HK-2 (cell line): Measurements from ENCODE around the gene COL15A1.

ENCODE experiments used
- DNase-seq: peaks from one replicate; pipeline ENCODE4 v3.0.0-alpha.2; 2018; ENCODE audit not compliant: unreplicated experiment

Gene COL15A1

DNA sequence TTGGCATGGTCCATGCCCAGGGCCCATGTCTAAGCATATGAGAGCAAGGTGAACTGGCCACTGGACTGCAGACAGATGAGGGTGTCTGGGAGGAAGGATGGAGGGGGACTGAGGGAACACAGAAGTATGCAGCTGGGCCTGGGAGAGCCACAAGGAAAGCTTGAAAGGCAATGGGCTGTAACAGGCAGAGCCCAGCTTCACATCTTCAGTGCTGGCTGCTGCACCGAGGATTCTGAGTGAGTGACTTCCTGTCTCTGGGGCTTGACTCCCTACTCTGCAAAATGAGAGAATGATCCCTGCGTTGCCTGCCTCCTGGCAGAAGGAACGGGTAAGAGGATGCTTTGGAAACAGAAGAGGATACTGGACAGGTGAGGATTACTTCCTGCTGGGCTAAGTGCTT lies 29.0 kb downstream of the COL15A1 start:
- DNase-seq, result no peak

DNA sequence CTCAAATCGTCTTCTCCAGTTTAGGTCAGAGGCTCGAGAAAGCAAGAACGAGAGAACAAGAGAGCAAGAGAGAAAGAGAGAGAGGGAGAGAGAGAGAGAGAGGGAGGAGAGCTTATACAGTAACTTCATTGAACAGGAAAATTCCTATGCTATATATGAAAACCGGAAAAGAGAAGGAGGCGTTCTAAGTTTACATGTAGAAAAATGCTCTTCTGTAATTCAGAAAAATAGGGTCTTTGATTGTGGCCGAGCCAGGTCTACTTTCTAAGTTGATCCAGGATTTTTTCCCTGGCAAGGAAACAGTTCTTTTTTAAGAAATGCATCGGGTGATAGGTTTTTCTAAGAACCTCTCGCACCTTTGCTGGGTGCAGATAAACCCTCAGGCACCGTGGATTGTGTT lies 29.5 kb downstream of the COL15A1 start:
- no peak for DNase-seq

DNA sequence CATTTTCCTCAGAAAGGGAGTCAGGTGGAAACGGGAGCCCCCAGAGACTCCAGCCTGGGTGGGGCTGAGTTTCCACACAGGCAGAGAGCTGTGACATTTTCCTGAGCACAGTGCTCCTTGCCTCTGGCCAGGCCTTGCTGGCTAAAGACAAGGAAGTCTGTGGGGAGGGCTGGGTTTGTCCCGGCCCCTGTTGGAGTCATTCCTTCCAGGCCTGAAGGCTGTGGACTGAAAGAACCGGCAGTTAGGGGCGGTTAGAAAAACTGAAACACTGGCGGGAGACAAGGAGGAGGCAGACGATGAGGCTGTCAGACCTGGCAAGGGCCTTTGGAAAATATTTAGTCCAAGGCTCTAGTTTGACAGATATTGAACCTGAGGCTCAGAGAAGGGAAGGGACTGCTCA lies 29.9 kb downstream of the COL15A1 start:
- DNase-seq, result no peak

DNA sequence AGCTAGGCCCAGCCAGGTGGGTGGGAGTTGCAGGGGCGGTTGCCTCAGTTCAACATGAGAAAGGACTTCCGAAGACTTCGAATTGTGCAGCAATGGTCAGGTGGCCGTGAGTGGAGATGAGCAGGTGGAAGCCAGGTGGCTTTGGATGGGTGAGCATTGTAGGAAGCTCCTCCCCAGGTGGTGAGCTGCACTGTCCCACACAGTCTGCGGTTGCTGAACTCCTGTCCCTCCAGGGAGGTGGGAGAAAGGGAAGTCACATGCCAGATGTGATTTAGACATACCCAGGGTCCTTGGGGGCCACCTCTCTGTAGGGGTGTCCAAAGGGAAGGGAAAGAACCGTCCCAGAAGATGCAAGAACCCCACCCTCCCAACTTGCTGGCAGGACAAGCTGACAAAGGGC lies 30.4 kb downstream of the COL15A1 start:
- DNase-seq, result no peak

DNA sequence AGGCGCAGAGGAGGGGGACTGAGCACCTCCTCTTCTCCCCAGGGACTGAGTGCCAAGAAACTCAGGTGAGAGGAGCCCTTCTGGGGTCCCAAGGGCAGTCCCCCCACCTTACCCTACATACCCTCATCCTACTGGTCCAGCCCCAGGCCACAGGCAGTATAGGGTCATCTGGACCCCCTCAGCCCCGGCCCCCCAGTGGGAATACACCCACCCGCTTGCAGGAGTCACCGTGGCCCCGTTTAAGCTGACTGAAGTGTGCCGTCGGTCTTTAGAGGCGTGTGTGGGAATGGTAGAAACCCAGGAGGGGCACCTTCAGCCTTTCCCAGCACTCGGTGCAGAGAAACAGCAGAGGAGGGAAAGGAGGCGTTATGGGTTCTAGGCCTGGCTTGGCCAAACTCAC lies 30.8 kb downstream of the COL15A1 start:
- no peak for DNase-seq

DNA sequence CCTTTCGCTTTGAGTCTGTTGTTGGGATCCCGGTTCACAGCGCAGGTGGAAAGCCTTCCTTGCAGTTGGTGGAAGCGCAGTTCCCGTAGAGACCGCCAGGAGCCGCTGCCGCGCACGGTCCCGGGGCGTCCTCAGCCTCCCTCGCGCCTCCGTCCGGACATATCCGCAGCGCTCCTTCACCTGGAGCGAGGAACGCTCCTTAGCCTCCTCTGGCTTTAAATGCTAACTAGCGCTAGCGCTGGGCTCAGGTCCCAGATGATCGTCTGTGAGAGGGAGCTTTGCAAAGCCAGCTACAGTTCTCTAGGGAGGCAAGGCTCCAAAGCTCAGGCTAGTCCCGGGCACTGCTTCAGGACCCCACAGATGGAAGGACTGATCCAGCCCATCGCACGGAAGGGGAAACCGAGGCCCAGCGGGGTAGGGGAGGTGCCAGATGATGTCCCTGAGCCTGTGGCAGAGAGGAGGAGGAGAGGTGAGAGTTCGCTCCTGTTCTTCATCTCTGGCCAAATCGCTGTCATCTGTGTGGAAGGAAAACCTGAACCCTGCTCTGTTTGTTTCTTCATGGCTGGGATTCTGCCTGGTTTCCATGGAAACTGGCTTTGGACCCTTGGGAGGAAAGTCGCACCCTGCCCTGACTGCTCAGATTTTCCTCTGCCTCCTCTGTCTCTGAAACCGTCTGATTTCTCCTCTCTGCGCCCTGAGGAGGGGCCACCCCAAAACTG lies 31.4 kb downstream of the COL15A1 start:
- DNase-seq, result peak; percentile 85

DNA sequence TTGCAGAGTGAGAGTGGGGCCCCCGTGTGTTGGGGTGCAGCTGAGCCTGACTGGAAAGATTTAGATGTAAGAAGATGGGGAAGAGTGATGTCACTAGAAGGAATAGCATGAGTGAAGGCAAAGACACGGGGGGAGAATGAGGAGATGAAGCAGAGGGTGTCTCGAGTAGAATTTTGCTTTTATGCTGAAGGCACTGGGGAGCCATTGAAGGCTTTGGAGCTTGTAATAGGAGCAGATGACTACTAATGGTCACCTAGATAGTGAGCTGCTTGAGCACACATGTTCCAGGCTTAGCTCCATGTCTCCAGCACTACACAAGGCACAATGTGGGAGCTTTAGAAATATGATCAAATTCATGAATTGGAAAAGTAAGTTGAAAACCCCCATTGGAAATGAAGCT lies 32.1 kb downstream of the COL15A1 start:
- no peak for DNase-seq

DNA sequence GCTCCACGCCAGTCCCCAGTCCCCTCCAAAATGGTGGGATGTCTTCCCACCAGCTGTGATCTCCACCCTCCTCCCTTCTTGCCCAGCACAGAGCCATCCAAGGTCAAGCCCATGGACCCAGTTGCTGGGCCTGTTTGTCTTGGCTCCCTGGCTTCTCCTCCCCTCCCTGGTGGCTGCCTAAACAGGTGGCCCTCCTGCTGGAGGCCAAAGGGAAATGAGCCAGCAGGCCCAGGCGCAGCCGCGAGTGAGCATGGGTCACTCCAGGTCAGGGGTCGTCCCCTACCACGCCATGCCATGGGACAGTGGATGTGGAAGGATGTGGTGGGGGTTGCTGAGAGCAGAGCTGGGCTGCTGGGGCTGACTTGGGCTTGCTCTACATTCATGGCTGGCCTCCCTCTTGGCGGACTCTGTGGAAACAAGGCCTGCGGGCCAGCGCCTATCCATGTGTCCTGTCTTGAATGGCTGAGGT lies 33.6 kb downstream of the COL15A1 start:
- DNase-seq, result no peak

DNA sequence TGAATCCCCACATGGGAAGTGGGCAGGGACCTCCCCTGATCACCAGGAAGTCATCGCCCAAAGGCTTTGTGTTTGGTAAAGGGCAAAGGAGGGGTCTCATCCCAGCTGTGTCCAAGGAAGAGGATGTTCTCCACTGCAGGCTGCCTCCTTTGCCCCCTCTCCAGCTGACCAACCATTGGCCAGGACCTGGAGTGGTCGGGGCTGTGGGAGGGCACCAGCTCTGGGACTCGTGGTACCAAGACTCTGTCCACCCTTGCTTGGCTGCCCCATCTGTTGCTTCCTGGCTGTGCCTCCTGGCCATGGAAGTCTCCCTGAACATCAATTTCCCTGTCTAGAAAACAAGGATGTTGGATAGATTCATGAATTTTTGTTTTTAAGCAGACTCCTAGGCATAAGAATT lies 34.1 kb downstream of the COL15A1 start:
- DNase-seq, result no peak

DNA sequence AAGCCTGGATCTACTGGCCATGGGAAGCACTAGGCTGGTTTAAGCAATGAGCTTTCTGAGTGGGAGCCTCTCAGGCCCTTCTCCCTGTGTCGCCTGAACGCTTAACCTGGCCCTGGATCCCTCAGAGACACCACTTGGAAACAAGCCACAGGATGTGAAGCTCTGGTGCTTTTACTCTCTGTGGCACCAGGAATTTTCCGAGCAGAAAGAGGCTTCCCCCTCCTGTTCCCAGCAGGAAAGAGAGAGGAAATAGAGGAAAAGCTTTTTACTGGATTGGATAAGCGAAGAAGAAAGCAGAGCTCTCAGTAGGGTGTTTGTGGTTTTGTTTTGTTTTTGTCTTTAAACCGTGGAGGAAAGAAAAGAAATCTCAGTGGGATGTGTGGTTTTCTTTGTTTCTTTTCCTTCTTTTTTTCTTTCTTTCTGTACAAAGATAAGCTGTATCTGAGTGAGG lies 34.5 kb downstream of the COL15A1 start:
- DNase-seq, result no peak

DNA sequence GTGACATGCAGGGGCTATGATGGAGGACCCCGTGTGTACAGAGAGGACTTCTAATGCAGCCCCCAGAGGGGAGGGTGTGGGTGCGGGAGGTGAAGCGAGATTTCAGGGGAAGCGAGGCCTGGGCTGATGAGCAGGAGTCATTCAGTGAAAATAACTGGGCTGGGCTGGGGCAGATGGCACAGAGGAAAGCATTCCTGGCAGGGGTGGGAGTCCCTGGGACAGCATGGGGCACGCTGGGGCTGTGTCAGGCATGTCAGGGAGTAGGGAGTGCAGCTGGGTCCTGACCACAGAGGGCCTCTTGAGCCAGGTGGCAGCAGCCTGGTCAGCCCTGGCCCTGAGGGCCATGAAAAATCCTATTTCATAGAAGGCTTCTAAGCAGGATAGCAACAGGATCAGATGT lies 36.6 kb downstream of the COL15A1 start:
- no peak for DNase-seq

DNA sequence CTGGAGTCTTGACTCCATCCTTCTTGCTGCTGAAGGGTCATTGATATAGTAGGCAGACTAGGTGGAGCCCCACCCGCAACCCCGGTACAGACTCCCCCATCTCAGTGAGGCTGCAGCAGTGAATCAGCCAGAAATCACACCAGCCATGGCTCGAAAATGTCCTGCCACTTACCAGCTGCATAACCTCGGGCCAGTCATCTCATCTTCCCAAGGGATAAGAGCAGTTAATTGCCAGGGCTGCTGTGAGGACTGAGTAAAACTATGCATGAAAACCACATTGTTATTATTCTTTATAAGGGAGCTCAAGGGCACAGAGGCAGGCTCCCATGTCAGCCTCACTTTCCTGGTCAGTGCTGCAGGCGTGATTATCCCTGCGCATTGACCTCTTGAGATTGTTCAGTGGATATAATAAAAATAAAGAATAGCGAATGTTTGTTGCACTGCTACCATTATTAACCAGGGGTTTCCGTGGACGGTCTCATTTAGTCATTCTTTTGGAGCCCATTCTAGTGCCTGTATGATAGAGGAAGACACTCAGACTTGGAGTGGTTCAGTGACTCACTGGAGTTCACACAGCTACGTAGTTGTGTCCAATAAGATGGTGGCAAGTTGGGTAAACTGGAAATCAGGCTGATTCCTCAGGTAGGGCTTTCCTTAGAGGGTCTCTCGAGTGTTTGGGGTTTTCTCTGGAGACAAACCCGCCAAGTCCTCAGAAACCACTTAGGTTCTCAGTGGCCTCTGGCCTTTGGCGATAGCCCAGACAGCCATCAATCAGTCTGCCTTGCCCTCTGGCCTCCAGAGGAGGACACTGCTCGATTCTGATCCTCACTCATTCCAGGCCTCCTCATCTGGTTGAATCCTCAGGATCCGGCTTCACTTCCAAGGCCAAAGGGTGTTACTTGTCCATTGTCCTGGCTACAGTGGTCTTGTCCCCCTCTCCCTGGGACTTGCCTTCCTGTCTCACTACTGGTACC lies 39.9 kb downstream of the COL15A1 start:
- DNase-seq, result no peak

DNA sequence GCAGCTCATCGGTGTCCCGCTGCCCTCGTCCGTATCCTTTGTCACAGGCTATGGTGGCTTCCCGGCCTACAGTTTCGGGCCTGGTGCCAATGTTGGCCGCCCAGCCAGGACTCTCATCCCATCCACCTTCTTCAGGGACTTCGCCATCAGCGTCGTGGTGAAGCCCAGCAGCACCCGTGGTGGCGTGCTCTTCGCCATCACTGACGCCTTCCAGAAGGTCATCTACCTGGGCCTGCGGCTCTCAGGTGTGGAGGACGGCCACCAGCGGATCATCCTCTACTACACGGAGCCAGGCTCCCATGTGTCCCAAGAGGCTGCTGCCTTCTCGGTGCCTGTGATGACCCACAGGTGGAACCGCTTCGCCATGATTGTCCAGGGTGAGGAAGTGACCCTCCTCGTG lies 41.9 kb downstream of the COL15A1 start:
- DNase-seq, result no peak

DNA sequence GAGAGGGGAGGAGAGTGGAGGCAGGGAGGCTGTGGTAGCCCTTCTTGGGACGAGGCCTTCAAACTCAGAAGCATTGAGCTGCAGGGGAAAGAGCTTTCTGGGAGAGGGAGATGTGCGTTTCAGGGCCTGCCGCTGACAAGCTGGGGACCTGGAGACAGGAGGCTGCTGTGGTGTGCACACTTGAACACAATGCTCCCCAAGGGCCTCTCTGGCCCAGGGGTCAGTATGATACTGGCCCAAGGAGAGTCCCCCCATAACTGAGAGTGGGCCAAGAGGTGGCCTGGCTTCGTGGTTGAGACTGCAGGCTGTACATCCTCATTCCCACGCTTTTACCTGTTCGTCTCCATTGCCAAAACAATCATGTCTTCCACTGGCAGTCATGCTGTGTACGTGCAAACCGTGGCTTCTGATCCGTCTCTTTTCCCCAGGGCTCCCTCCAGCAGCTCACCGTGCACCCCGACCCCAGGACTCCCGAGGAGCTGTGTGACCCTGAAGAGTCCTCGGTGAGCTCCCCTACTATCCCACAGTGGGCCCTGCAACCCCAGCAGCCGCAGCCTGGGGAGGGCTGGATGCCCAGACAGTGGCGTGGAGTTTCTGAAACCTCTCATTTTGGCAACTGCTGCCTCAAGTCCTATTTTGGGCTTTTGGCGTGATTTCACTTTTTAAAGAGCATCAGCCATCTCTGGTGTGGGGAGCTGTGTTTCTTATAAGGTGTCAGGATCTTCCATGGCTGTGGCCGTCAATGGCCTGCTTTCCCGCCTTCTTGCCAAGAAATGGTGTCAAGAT lies 43.4 kb downstream of the COL15A1 start:
- no peak for DNase-seq

DNA sequence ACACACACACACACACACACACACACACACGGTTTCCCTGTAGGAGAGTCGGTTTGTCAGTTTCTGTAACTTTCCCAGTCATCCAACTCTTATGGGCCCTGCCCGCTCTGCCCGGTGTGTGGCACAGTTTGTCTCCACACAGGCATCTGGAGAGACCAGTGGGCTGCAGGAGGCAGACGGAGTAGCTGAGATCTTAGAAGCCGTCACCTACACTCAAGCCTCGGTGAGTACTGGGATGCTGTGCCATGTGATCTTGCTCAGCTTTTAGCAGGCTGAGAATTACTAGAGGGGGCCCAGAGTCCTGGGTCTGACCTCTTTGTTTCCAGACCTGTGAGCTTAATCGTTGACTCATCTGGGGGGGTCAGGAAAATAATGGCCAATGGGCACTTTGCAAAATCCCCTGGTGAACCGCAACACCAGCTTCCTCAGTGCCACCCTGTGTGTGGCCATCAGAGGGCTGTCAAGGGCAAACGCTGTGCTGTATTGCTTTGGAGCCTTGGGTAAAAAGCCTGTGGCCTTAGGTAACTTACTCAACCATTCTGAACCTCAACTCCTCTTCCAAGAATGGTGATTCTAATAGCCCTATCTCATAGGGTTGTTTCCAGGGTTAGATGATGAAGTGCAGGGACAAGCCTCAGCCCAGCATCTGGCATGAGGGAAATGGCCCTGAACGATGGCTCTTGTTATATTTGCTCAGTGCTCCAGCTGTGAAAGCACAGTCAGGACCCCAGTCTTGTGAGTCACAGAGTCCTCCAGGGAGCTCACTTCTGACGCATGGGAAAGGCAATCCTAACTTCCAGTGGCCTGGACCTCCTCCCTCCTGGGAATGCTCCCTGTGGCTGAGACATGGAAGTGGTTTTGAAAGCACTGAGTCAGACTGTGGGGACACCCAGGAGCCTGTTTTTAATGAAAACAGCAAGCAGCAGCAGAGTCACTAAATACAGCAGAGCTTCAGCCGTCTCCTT lies 45.6 kb downstream of the COL15A1 start:
- peak; percentile 68 for DNase-seq

DNA sequence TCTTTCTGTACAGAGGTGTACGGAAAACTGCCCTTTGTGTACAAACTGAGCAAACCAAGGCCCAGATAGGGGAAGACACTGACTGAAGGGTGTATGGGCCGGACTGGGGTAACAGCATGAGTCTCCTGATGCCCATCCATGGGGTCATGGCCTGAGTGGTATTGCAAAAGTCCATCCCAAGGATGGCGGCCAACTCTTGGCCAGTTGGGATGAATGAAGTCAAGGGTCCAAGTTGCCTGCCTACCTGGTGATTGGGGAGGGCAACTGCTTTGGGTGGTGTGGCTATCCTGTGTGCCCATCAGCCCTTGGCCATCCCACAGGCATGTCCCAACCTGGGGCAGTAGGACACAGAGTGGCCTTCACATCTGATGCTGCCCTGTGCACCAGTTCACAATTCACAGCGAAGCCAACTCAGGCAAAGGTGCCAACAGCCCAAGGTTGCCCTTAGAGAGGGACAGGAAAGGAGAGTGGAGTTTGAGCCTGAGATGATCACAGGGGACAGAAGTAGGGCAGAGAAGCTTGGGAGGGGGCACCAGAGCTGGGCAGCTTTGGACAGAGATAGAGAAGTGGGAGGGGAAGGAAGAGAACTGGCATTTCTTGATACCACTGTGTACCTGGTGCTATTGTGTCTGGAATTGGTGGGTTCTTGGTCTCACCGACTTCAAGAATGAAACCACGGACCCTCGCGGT lies 46.6 kb downstream of the COL15A1 start:
- no peak for DNase-seq

DNA sequence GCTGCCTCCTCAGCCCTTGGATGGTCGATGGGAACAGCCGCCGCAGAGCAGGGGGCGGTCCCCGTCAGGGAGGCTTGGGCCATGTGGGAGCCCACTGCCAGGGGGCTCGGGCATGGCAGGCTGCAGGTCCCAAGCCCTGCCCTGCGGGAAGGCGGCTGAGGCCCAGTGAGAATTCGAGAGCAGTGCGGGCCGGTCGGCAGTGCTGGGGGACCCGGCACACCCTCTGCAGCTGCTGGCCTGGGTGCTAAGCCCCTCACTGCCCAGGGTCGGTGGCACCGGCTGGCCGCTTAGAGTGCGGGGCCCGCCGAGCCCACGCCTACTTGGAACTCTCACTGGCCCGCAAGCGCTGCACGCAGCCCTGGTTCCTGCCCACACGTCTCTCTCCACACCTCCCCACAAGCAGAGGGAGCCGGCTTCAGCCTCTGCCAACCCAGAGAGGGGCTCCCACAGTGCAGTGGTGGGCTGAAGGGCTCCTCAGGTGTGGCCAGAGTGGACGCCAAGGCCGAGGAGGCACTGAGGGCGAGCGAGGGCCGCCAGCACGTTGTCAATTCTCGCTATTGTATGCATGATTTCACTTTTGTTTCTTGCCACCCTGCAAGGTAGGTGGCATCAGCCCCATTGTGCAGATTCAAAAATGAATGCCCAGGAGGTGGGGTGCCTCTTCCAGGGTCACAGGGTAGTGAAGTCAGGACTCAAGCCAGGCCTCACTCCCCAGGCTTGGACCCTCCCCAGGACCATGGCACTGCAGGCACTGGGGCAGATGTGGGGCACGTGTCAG lies 48.6 kb downstream of the COL15A1 start:
- DNase-seq, result no peak

DNA sequence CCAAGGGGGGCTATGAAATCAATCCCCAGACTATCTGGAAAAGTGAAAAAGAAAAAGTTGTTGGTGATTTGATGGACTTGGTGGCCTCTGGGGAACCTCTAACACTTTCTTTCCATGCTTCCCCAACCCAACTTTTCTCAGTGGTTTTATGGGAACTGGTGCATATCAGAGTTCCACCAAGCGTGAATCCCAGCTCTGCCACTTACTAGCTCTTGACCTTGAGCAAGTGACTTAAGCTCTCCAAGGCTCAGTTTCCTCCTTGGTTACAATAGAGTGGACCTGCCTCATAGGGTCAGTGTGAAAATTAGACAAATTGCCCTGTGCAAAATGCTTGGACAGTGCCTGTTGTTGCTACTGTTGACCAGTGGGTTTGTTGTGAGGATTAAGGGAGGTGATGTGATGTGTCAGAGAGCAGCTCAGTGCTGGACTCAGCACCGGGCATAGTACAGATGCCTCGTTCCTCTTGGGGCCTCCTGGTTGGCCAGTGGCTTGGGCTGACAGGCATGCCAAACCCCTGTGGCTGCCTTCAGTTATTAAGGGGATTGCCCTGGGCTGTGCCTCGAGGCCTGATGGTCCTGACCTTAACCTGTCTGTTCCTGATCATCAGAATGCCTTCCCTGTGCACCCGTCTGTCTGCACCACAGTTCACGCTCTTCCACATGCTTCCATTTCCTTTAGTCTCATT lies 49.3 kb downstream of the COL15A1 start:
- DNase-seq, result no peak

DNA sequence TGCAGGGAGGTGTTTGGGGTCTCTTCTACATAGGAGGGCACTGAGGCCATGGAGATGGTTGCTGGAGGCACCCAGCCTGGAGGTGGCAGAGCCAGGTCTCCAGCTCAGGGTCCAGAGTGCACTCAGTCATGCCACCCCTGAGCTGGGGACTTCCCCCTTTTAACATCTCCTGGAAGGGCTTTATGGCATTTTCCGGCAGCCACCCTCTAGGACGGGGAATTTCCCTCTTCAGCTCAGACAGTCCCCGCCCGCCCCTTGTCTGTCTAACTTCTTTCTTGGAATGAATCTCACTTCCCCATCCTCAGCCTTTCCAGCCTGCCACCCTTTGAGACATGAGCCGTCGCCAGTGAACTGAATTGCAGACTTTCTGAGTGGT lies 49.9 kb downstream of the COL15A1 start:
- DNase-seq, result peak; percentile 58
